HG02981 (cell line): ENCODE measurements around the gene NME7.
A peak's percentile ranks its signal among the peaks of the same experiment; 100 is the strongest.
"Not testable (repeated sequence)": the region's sequence is repeated elsewhere in the genome, so short reads cannot be mapped to it uniquely, and the experiment has no call there.

Experiments
- ATAC-seq: cut with Tn5 transposase; IDR thresholded peaks from one replicate; pipeline ENCODE4 v1.9.1; 2021; ENCODE audit warnings: mild to moderate bottlenecking, moderate library complexity; ENCODE audit not compliant: unreplicated experiment

NME7 gene

GRCh38 chr1:169345511-169345910 is 22.1 kb downstream of the NME7 start:
- no peak for ATAC-seq

GRCh38 chr1:169342096-169342495 is 25.5 kb downstream of the NME7 start:
- not testable (repeated sequence) for ATAC-seq

- ATAC-seq: no peak
Measured at GRCh38 chr1:169340882-169341281, 26.7 kb downstream of the NME7 start.

- ATAC-seq: no peak
Measured at GRCh38 chr1:169339773-169340172, 27.8 kb downstream of the NME7 start.

- no peak for ATAC-seq
Measured at GRCh38 chr1:169338617-169339016, 29.0 kb downstream of the NME7 start.

GRCh38 chr1:169336947-169337715 is 30.5 kb downstream of the NME7 start:
- not testable (repeated sequence) for ATAC-seq

- not testable (repeated sequence) for ATAC-seq
Measured at GRCh38 chr1:169334727-169335126, 32.9 kb downstream of the NME7 start.

- ATAC-seq: no peak
Measured at GRCh38 chr1:169330927-169331326, 36.7 kb downstream of the NME7 start.

GRCh38 chr1:169329383-169329782 is 38.2 kb downstream of the NME7 start:
- ATAC-seq: no peak

GRCh38 chr1:169327875-169328274 is 39.7 kb downstream of the NME7 start:
- no peak for ATAC-seq

- peak; percentile 98 for ATAC-seq
Measured at GRCh38 chr1:169326956-169327268, 40.7 kb downstream of the NME7 start.

- ATAC-seq: peak; percentile 33
Measured at GRCh38 chr1:169326261-169326955, 41.2 kb downstream of the NME7 start.

- ATAC-seq: no peak
Measured at GRCh38 chr1:169325117-169325516, 42.5 kb downstream of the NME7 start.

- ATAC-seq: no peak
Measured at GRCh38 chr1:169322138-169322537, 45.5 kb downstream of the NME7 start.

GRCh38 chr1:169321539-169321938 is 46.1 kb downstream of the NME7 start:
- ATAC-seq: no peak

GRCh38 chr1:169318536-169319244 is 48.9 kb downstream of the NME7 start:
- ATAC-seq: no peak

- no peak for ATAC-seq
Measured at GRCh38 chr1:169316556-169316955, 51.0 kb downstream of the NME7 start.

GRCh38 chr1:169312084-169312954 is 55.3 kb downstream of the NME7 start:
- ATAC-seq: peak; percentile 49

- peak; percentile 71 for ATAC-seq
Measured at GRCh38 chr1:169309178-169310166, 58.1 kb downstream of the NME7 start.
